ENCODE data around the gene STAT4.

Gene STAT4

DNA sequence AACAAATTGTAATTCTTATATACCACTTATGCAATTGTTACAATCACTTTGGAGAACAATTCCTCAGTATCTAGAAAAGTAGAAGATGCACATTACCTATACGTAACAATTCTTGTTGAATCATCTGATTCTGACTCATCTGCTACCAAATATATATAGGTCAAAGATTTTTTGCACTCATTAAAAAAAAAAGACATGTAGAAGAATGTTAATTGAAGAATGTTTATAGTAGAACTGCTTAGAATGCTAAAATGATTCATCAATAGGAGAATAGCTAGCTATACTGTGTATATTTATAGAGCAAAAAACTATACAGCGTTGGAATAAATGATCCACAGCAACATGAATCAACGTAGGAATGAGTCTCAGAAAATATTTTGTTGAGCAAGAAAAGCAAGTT is 107.4 kb downstream of the STAT4 start:
- peak; percentile 84 for DNase-seq (ENCODE audit: low read depth)

DNA sequence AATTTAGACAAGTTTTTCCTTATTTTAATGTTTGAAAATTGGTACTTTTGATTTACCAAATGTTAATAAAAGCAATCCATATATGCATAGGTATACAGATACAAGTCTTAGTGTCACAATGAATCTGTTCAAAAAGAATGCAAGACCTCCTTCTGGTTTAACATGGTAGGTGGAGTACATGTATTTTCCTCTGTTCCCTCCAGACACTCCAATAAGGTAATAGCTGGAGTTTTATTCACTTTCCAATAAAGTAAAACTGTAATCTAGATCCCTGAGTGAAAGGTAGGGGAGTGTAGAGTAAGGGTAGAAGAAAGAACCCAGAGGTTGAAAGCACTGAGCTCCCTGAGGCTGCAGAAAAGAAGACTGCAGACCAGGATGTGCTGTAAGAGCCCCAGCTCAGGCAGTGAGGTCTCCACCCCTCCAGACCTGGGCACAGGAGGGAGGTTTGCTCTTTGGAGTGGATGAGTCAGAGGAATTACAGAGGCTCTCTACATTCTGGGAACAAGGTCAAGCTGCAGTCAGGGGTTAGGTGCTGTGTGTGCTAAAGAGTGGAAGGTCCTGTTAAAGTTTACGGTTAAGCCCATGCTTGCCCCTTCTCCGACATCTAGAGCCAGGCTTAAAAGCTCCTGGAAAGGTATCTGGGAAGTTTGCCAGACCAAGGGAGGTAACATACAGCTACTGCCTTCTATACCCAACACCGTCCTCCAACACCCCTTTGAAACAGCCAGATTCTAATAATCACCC is 109.2 kb downstream of the STAT4 start:
- DNase-seq (ENCODE audit: low read depth): peak; percentile 69

DNA sequence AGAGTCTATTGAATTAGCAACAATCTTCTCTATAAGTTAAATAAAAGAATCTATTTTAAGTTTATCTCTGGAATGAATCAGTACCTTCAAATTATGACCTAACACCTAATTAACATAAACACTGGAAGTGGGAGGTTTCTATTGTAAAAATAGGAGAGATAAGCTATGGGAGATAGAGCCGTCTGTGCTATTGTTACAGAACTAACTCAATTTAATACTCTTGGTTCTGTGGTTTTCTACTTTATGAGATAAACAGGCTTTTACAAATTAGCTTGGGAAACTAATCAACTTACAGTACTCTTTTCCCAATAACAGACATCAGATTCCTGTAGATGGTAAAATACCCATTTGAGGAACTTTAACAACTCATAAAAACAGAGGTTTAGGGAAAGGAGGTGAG is 111.2 kb downstream of the STAT4 start:
- DNase-seq (ENCODE audit: low read depth): no peak

DNA sequence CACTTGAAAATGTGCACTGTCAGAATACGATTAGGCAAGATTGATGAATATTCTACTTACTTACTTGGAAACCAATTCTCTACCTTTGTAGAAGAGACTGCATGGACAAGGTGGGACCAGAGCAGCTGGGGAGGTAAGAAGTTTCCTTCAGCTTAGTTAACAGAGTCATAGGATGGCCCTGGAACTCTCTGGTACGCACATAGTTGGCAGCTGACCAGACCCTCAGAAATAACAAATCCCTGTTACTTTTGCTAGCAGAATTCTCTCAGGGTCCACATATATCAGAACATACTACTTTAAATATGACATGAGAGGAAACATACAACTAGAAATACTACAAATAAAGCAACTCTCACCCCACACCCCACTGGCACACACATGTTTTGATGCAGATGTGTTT is 112.1 kb downstream of the STAT4 start:
- DNase-seq (ENCODE audit: low read depth): no peak

DNA sequence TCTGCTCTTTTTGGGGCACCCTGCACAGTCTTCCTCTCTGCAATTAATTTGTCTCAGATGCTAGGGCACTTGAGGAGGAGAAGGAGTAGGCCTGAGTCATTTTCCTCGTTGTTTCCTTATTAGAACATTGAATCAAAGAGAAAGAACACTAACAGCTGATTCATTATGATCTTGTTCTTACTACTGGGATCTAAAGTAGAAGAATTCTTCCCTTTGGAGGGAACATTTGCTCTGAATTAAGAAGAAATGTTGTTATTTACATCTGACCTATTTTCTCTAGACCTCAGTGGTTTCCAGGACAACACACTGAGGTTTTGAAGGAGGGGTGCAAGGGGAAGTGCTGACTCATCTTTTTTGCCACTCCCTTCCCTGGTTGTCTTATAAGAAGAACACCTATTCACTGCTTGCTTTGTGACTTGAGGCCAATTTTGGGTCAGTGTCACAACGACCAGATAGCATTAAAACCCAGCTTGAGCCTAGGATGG is 112.5 kb downstream of the STAT4 start:
- DNase-seq (ENCODE audit: low read depth): peak; percentile 66

DNA sequence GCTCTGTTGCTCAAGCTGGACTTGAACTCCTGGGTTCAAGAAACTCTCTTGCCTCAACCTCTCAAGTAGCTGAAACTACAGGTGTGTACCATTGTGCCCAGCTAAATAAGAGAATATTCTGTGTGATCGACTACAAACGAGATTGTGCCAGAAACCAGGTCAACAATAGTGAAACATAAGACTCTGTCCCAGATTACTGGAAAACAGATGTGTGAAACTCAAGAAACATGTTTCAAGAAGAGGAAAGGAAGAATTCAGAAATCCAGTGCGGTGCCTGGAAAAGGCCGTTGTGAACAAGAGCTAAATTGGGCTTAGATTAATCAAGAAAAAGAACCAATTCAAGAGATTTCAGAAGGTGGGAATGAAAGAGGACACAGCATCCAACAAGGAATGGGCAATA is 113.4 kb downstream of the STAT4 start:
- no peak for DNase-seq (ENCODE audit: low read depth)

DNA sequence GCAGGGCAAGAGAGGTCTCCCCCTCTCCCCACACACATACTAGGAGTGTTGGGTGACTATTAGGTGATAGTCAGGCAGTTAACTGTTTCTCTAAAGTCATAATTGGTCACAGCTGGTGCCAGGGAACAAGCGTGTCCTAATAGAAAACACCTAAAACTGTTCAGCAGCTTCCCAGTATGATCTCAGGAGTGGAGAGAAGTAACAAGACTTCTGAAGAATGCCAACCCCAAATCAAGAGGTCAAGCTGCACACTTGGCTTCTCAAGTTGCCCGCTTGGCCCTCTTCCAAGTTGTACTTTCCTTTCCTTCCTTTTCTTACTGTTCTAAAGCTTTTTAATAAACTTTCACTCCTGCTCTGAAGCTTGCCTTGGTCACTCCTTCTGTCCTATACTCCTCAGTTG is 114.4 kb downstream of the STAT4 start:
- DNase-seq (ENCODE audit: low read depth): no peak

DNA sequence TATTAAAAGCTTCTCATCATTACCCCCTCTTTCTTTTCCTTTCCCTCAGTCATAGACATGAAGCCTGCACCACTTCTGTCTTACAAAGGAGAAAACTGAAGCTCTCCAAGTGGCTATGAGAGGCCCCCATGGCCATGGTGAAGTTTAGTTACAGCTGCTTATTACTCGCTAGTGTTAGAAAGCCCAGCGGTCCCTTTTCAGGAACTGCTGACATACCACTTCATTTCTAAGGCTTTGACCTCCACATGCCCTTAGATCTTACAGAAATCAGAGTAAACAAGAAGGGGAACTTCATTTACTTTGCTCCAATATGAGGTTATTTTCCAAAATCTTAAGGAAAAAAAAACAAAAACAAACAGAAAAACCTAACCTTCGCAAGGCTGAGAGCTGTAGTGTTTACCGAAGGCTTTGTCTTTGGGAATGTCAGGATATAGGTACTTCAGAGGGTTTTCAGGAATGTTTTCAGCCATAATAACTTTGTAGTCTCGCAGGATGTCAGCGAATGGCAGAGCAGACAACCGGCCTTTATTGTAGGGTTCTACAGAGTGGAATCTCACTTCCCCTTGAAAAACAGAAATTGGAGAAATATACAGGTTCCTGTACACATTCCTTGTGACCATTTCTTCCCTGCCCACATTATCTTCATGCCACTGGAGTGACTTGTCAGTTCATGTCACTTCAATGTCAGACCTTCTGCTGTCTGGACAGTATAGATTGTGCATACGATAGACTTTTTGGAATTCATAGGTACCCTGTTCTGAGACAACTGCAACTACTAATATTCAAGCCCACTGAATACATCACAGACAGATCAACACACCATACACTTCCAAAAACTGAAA is 118.0 kb downstream of the STAT4 start:
- DNase-seq (ENCODE audit: low read depth): no peak

DNA sequence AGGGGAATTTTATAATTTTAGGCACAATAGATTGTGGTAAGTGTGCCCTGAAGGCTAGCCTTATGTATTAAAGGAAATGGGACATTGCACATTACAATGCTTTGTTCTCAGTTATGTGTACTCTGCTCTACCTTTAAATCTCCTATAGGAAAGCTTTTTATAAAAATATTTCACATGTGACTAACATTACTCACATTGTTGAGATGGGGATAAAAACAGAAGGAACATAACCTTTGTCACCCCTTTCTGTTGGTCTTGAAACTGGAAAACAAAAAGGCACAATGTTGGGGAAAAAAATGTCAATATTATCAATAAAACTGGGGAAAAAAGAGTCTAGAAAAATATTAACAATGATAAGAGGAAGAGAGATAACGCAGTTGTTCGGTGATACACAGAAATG is 119.5 kb downstream of the STAT4 start:
- DNase-seq (ENCODE audit: low read depth): no peak

DNA sequence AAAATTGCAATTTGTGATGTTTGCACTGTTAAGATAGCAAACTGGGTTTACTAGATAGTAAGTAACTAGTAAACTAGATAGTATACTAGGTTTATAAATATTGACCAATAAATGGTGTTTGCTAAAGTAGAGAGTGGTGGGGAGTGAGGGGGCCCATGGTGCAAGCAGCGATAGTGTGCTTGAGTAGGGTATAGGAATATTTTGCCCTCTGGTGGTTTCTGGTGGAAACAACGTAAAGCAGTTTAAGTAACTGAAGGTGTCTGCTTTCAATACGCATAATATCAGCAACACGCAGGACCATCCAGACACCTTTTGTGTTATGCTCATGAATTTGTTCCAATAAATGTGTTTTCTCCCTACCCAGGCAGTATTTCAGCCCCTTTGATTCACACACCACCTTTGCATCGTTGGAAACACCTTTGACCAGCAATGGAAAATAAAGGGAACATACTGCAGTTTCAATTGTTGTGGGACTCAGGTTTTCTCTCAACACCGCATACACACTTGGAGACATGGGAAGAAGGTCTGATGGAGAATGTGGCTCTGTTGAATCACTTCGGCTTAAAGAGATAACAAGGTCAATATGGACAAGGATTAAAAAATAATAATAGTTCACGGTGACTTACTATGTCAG is 120.2 kb downstream of the STAT4 start:
- peak; percentile 69 for DNase-seq (ENCODE audit: low read depth)

DNA sequence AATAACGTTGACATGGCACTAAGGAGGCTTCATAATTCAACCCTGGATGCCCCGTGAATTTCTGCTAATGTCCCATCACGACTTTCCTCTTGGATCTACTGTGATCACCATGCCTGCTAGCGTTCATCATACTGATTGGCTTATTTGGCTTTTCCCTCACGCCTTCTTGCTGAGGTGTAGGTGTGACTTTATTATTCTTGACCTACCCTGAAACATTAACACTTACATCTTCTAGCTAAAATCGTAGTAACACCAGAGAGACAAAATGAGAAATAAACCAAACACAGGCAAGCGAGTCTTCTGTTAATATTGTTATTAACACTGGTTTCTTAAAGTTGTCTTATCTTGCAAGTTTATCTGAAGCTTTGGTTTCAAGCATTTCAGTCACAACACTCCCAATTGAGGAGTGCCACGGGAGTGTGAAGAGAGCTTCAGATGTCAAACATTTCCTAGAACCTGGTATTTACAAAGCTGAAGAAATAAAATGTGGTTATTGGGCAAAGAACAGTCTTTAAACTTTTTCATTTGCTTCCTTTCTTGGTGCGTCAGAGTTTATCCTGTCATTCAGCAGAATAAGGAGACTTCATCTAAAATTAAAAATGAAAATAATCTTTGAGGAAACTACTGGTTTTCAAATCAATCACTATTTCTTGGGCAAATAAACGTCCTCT is 121.4 kb downstream of the STAT4 start:
- no peak for DNase-seq (ENCODE audit: low read depth)

DNA sequence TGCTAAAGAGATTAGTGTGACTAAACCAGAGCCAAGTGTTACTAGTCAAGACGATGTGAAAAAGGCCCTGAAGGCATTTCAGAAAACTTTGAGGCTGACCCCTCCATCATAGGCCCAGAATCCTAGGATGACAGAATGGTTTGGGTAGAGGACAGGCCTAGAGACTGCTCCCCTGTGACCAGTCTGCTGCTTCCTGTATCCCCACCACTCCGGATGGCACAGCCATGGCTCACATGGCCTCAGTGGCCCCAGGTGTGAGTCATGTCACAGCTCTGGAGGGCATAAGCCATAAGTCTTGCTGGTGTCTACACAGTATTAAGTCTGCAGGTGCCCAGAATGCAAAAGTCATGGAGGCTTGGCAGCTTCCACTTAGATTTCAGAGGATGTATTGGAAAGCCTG is 124.4 kb downstream of the STAT4 start:
- DNase-seq (ENCODE audit: low read depth): peak; percentile 43

DNA sequence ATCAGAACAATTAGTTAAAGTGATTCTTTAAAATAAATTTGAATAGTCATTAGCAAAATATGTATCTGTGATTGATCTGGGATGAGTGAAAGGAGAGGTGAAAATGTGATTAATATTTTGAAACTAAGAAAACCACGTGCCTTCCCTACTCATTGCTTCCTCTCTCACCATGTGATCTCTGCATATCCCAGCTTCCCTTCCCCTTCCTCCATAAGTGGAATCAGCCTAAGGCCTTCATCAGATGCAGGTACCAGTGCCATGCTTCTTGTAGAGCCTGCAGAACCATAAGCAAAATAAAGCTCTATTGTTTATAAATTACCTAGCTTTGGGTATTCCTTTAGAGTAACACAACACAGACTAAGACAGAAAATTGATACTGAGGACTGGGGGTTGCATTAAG is 125.7 kb downstream of the STAT4 start:
- no peak for DNase-seq (ENCODE audit: low read depth)

DNA sequence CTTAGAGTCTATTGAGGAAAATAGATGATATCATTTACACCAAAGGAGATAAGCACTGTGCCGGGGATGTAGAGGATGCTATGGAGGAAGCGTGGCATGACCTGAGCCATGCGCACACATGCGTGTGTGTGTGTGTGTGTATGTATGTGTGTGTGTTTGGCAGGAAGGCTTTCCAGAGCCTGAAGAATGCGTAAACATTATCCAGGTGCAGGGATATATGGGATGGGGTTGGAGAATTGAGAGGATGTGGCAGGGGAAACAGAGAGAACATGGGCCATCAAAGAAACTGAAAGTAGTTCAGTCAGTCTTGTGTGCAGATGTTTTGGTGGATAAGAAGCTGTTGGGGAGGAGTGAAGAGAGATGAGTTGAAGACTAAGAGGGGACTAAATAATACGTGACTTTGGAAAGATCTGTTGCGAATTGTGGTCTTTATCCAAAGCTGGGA is 127.5 kb downstream of the STAT4 start:
- no peak for DNase-seq (ENCODE audit: low read depth)

DNA sequence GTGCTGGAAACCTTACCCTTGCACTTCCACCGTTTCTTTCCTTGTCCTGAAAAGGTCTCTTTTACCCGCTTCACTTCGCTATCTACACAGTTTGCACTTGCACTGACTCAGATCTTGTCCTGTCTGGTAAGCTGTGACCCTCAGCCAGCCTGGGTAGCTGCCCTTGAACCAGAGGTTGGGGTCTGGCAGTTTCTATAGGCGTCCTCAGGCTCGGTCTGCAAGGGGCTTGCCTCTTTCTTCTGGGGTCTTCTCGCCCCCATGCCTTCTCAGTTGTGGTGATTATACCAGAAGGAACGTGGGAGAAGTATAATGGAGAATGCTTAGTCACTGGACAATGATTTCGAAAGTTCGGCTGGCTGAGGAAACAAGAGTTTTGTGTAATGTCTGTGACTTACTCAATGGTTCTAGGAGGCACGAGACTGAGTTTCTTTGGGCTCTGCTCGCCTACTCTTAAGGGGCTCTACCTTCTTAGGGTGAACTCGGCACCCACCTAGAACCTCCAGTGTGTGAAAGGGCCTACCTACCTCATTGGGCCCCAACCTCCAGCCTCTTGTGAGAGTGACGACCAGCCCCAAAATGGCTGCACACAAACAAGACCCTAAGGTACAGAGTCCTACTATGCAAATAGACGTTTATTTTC is 129.9 kb downstream of the STAT4 start:
- peak; percentile 88 for DNase-seq (ENCODE audit: low read depth)

DNA sequence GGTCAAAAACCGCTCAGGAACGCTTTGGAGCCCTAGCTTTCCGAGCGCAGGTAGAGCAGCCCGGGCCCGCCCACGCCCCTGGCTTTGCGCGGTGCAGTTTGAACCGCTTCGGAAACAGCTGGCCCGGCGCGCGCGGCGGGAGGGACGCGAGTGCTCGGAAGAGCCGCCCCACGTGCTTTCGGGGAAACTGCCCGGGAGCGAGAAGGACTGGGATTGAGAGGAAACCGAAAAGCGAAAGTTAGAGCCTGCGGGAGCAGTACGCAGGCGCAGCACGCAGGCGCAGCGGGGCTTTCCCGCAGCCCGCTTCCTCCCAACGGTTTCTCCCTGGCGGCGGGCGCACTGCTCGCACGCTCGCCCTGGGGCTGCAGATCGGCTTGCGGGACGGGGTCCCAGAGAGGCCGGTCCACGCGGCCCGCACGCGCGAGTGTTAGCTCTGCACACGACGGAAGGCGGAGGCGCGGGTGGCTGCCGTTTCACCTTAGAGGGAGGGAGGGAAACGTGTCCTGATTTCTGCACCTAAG is 130.5 kb downstream of the STAT4 start:
- DNase-seq (ENCODE audit: low read depth): peak; percentile 98

DNA sequence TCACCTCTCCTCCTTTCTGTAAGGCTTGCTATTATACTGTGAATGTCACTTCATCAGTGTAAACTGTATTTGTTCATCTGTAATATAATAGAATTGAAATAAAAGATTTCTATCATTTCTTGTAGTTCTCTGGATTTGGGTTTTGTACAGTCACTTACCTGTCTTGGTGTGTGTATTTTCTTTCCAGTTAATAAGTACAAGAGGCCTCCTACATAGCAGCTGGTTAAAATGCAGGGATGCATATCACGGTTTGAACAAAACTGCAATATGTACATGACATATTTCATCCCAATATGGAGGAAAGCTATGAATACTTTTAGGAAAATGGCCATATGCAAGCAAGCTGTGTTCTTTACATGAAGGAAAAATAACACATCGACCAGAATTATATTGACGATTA is 131.4 kb downstream of the STAT4 start:
- DNase-seq (ENCODE audit: low read depth): no peak

DNA sequence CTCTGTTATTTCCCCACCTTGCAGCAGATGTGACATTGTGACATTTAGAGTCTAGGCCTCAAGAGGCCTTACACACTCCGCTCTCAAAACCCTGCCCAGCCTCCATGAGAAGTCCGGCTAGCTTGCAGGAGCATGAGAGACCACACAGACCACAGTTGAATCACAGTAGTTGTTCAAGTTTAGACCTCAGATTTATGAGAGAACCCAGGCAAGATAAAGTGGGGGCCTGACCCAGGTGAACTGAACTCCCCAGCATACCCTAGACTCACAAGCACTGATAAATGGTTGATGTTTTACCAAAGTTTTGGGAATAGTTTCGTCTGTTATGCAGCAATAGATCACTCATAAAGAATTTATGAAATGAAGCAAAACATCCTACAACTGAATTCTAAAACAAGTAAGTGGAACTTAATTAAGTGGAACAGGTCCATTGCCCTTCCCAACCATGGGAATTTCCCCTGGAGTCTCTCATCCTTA is 132.1 kb downstream of the STAT4 start:
- no peak for DNase-seq (ENCODE audit: low read depth)

DNA sequence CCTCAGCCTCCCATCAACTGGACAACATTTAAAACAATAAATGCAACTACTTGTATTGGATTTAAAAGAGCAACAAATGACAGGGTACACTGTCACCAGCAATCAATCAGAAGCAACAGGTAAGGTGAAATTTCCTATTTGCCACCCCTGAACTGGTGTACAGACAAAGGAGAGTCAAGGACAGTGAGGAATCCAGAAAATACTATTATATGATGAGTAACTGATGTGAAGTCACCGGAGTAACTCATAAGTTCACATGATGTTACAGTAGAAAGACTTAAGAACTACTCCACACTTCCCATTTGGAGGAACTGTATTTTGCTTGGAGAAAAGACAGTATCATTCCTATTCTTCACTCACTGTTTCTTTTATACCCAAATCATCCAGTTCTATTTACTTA is 132.7 kb downstream of the STAT4 start:
- DNase-seq (ENCODE audit: low read depth): peak; percentile 35

DNA sequence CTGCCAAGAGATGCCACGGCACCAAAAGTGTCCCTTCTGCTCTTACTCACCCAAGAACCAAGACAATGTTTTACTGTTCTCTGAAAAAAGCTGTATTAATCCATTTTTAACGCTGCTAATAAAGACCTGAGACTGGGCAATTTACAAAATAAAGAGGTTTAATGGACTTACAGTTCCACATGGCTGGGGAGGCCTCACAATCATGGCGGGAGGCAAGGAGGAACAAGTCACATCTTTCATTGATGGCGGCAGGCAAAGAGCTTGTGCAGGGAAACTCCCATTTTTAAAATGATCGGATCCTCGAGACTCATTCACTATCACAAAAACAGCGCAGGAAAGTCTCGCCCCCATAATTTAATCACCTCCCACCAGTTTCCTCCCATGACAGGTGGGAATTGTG is 135.0 kb downstream of the STAT4 start:
- no peak for DNase-seq (ENCODE audit: low read depth)

DNA sequence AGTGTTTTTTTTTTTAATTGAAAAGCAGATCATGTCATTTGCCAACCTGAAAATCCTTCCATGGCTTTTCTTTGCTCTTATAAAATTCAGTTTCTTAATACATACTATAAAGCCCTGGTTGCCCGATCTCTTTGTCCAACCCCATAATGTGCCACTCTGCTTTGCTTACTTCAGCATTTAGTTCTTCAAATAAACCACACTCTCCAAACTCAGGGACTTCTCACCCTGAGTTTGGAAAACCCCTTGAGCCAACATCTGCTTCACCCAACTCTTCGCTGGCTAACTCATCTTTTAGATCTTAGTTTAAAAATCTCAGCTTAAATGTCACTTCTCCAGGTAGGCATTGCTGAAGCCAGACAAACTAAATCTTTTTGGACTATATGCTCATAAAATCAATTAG is 135.6 kb downstream of the STAT4 start:
- DNase-seq (ENCODE audit: low read depth): no peak
